ENCODE results near the gene PKP4. TPM values are rescaled to one million over a fixed set of nuclear protein-coding genes. Genes with fewer than 3 reads are reported as not detected.

PKP4 gene
- total and polyA plus RNA-seq, 2 of the 8 experiments (the other 6 are each of a cell fraction or from before 2014, with no cell fraction given): 48.2 to 88.0 TPM

- Histone ChIP-seq H2BK12ac (ENCODE audit: low read depth, low read length) (no peak overlapping the region), H3K4ac (replicated peaks; ENCODE audit: insufficient read length, low read depth, low read length) (no peak overlapping the region), H2AFZ (ENCODE audit: low read length) (no peak overlapping the region), H3K27me3 (replicated peaks in 1 of 4; ENCODE audit: control insufficient read depth in 3 of 4, extremely low read depth in 1 of 4, insufficient read depth in 3 of 4, low read length in 3 of 4) (no peaks in the 10 kb centered on the region), H3K36me3 (ENCODE audit: control insufficient read depth in 2 of 4, insufficient read depth in 4 of 4, low read length in 3 of 4) (peaks cover 12 to 79% (median 24%) of the 10 kb centered on the region in 4 experiments; a peak in 7 of 8 replicates), H3K14ac (ENCODE audit: insufficient read length) (no peak overlapping the region), H3K56ac (replicated peaks; ENCODE audit: insufficient read length, low read depth, low read length) (no peak overlapping the region), H3K4me3 (ENCODE audit: extremely low read depth in 1 of 4, insufficient read depth in 2 of 4, low read depth in 3 of 4, low read length in 4 of 4) (no peak overlapping the region), H3K4me2 (ENCODE audit: insufficient read depth in 1 of 2, low read depth in 2 of 2, low read length in 2 of 2) (no peak overlapping the region), H3K4me1 (replicated peaks in 1 of 4; ENCODE audit: control insufficient read depth in 3 of 4, insufficient read depth in 4 of 4, low read length in 3 of 4) (no peaks in the 10 kb centered on the region), H3K79me2 (ENCODE audit: control insufficient read depth in 1 of 2, insufficient read depth in 2 of 2, low read length in 2 of 2) (no peaks in the 10 kb centered on the region), H4K20me1 (replicated peaks in 1 of 2; ENCODE audit: control insufficient read depth in 1 of 2, insufficient read depth in 2 of 2, low read length in 2 of 2) (no peaks in the 10 kb centered on the region), H4K5ac (ENCODE audit: insufficient read length, low read depth, low read length) (no peak overlapping the region), H2BK120ac (replicated peaks; ENCODE audit: low read depth, low read length) (no peak overlapping the region), H3K9ac (replicated peaks in 1 of 4; ENCODE audit: extremely low read depth in 1 of 4, low read depth in 3 of 4, low read length in 3 of 4) (no peak overlapping the region), H2BK15ac (ENCODE audit: low read length) (no peak overlapping the region), H3K18ac (ENCODE audit: extremely low read depth, low read length) (no peak overlapping the region), H3K79me1 (ENCODE audit: low read depth, low read length) (no peaks in the 10 kb centered on the region), H2AK5ac (ENCODE audit: low read depth, low read length) (no peak overlapping the region), H4K91ac (replicated peaks; ENCODE audit: insufficient read length, low read length) (no peak overlapping the region), H2BK5ac (ENCODE audit: low read depth, low read length) (no peak overlapping the region), H3K23ac (ENCODE audit: insufficient read length) (no peak overlapping the region), H3K27ac (ENCODE audit: low read depth, low read length) (no peak overlapping the region), H3K9me3 (ENCODE audit: insufficient read depth in 2 of 2, low read depth in 1 of 2, low read length in 1 of 2) (no peaks in the 10 kb centered on the region), H4K8ac (ENCODE audit: extremely low read depth, insufficient read depth, low read length) (no peak overlapping the region), H2BK20ac (ENCODE audit: low read length) (no peak overlapping the region), H3K23me2 (ENCODE audit: low read depth, low read length) (no peaks in the 10 kb centered on the region)
- FAIRE-seq: no peak
- no peak for DNase-seq (ENCODE audit: low read depth in 1 of 2, low spot score in 2 of 2)
- 80% methylated on average over 5 of the region's 5 CpGs; no CpG with 5 or more reads in 1 of the 2 experiments for WGBS, 2 experiments (ENCODE audit: extremely low coverage in 1 of 2, insufficient coverage in 1 of 2, insufficient read length in 1 of 2, insufficient replicate concordance in 2 of 2, low coverage in 1 of 2, low lambda C conversion rate in 2 of 2, missing lambda C conversion rate in 1 of 2)
- ChIA-PET POLR2A (ENCODE audit: partially characterized antibody) (no interaction called here), CTCF (ENCODE audit: partially characterized antibody) (interaction anchor here (0.6 to 1.7 kb wide), 4 partner anchors 79 to 722 kb away, joined by 4 to 11 read pairs (median 4); no protein-coding TSS in a partner anchor)
- TF ChIP-seq ATF2 (IDR thresholded peaks at IDR 0.05; ENCODE audit: low read length): no peak
- no peak for TF ChIP-seq EGR1 (IDR thresholded peaks at IDR 0.05; ENCODE audit: borderline replicate concordance, low read depth, low read length)
Observed at GRCh38 chr2:158665536-158666302, 209.0 kb downstream of the PKP4 start.
